GM06990 (cell line): ENCODE measurements around the gene TIMM50.
"Not testable (repeated sequence)": the region's sequence is repeated elsewhere in the genome, so short reads cannot be mapped to it uniquely, and the experiment has no call there.

Experiments
- DNase-seq: peaks from one replicate; pipeline ENCODE4 v3.0.0-alpha.2; 2011; ENCODE audit not compliant: insufficient read length; ENCODE audit errors: extremely low read depth
- H3K27me3 ChIP-seq: replicated peaks from 2 replicates; pipeline ENCODE4 v1.6.0; 2011; ENCODE audit warnings: low read length; ENCODE audit not compliant: control insufficient read depth, insufficient read depth
- H3K36me3 ChIP-seq: 2 replicates; pipeline ENCODE4 v1.5.1; 2011; ENCODE audit warnings: low read length; ENCODE audit not compliant: control insufficient read depth, insufficient read depth
- H3K4me3 ChIP-seq: replicated peaks from 2 replicates; pipeline ENCODE4 v1.5.1; 2011; ENCODE audit warnings: low read depth, mild to moderate bottlenecking, control low read depth, low read length
- CTCF ChIP-seq: IDR thresholded peaks from 2 replicates; pipeline ENCODE4 v1.5.1; 2011; ENCODE audit warnings: low read length, control low read depth, mild to moderate bottlenecking, inconsistent platforms; ENCODE audit not compliant: insufficient read depth, poor library complexity, severe bottlenecking

TIMM50 gene

GRCh38 chr19:39473443-39473960, 7.1 kb upstream of the TIMM50 start:
- H3K27me3 ChIP-seq: no peaks in the 10 kb centered on the region
- DNase-seq: no peak
- H3K4me3 ChIP-seq: no peak overlapping the region
- peaks cover 66% of the 10 kb centered on the region for H3K36me3 ChIP-seq
- TF ChIP-seq CTCF: no peak

- peak; percentile 94 for TF ChIP-seq CTCF
- Histone ChIP-seq H3K4me3 (no peak overlapping the region), H3K27me3 (no peaks in the 10 kb centered on the region), H3K36me3 (peaks cover 59% of the 10 kb centered on the region)
- DNase-seq: peak; percentile 43
Observed at GRCh38 chr19:39474139-39474620, 6.5 kb upstream of the TIMM50 start.

- TF ChIP-seq CTCF: no peak
- no peaks in the 10 kb centered on the region for H3K27me3 ChIP-seq
- H3K36me3 ChIP-seq: peaks cover 45% of the 10 kb centered on the region
- DNase-seq: no peak
- no peak overlapping the region for H3K4me3 ChIP-seq
Observed at GRCh38 chr19:39475748-39476147, 4.9 kb upstream of the TIMM50 start.

GRCh38 chr19:39479319-39479801, 1.3 kb upstream of the TIMM50 start:
- not testable (repeated sequence) for H3K27me3 ChIP-seq, H3K4me3 ChIP-seq, DNase-seq
- peaks cover 17% of the 10 kb centered on the region for H3K36me3 ChIP-seq

GRCh38 chr19:39479916-39480315, 722 bp upstream of the TIMM50 start:
- H3K4me3 ChIP-seq: peak overlapping the region; percentile 77

GRCh38 chr19:39481229-39481545, 549 bp downstream of the TIMM50 start:
- no peak for DNase-seq
- TF ChIP-seq CTCF: no peak
- Histone ChIP-seq H3K27me3 (no peaks in the 10 kb centered on the region), H3K36me3 (peaks cover 10% of the 10 kb centered on the region), H3K4me3 (peak overlapping the region; percentile 77)

More at GRCh38 chr19:39479916-39480315, 722 bp upstream of the TIMM50 start:
- Histone ChIP-seq H3K36me3 (peaks cover 12% of the 10 kb centered on the region), H3K27me3 (no peaks in the 10 kb centered on the region)
- no peak for TF ChIP-seq CTCF
- DNase-seq: no peak
